Ishikawa (cell line): Measurements from ENCODE around the gene ATP11A.

ENCODE experiments used
- CEBPB ChIP-seq: IDR thresholded peaks from 2 replicates; pipeline ENCODE4 v1.6.1; 2012
- CREB1 ChIP-seq: IDR thresholded peaks from 2 replicates; pipeline ENCODE4 v1.6.1; 2012; ENCODE audit warnings: low read depth
- EGR1 ChIP-seq: IDR thresholded peaks from 2 replicates; pipeline ENCODE4 v1.6.1; 2012
- EP300 ChIP-seq: IDR thresholded peaks from 2 replicates; pipeline ENCODE4 v1.6.1; 2012; ENCODE audit warnings: borderline replicate concordance
- FOXM1 ChIP-seq: IDR thresholded peaks from 2 replicates; pipeline ENCODE4 v1.6.1; 2012; ENCODE audit warnings: low read depth, borderline replicate concordance
- RAD21 ChIP-seq: IDR thresholded peaks from 2 replicates; pipeline ENCODE4 v1.6.1; 2012; ENCODE audit warnings: low read depth
- TAF1 ChIP-seq: IDR thresholded peaks from 2 replicates; pipeline ENCODE4 v1.6.1; 2012; ENCODE audit warnings: low read depth, mild to moderate bottlenecking
- TCF12 ChIP-seq: IDR thresholded peaks from 2 replicates; pipeline ENCODE4 v1.6.1; 2012; ENCODE audit warnings: low read depth
- TEAD4 ChIP-seq: IDR thresholded peaks from 2 replicates; pipeline ENCODE4 v1.6.1; 2012
- YY1 ChIP-seq: IDR thresholded peaks from 2 replicates; pipeline ENCODE4 v1.6.1; 2012; ENCODE audit warnings: low read depth
- ZBTB7A ChIP-seq: IDR thresholded peaks from 2 replicates; pipeline ENCODE4 v1.6.1; 2012; ENCODE audit warnings: low read depth
- TF ChIP-seq, protein P1 (sequence below): IDR thresholded peaks from 2 replicates; pipeline ENCODE4 v1.6.1; 2012
- TF ChIP-seq, protein P2 (sequence below): IDR thresholded peaks from 2 replicates; pipeline ENCODE4 v1.6.1; 2012; ENCODE audit warnings: low read depth, mild to moderate bottlenecking
- TF ChIP-seq, protein P3 (sequence below): IDR thresholded peaks from 2 replicates; pipeline ENCODE4 v1.6.1; 2012

DNA sequence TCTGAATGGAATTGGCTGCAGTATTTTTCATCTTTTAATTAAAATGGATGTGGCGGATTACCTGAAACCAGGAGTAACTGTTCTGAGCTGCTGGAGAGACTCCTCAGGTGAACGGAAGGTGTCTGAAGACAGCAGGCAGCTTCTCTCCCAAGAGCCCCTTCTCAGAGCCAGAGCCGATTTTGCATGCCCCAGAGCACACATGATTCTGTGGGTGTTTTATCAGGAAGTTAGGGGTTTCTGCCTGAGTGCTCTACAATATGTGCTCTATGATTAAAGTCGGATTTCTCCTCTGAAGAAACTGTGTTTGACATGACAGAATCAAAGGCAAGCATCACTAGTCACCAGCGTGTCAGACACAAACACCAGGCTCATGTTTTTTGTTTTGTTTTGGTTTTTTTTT is 218.5 kb downstream of the ATP11A start:
- TF ChIP-seq, protein P1, sequence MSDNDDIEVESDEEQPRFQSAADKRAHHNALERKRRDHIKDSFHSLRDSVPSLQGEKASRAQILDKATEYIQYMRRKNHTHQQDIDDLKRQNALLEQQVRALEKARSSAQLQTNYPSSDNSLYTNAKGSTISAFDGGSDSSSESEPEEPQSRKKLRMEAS, result no peak
- TF ChIP-seq CEBPB (no peak), EP300 (no peak), TEAD4 (no peak), TAF1 (no peak), CREB1 (no peak), YY1 (no peak), EGR1 (no peak), RAD21 (no peak), FOXM1 (no peak), ZBTB7A (no peak), TCF12 (no peak)
- TF ChIP-seq, protein P2, sequence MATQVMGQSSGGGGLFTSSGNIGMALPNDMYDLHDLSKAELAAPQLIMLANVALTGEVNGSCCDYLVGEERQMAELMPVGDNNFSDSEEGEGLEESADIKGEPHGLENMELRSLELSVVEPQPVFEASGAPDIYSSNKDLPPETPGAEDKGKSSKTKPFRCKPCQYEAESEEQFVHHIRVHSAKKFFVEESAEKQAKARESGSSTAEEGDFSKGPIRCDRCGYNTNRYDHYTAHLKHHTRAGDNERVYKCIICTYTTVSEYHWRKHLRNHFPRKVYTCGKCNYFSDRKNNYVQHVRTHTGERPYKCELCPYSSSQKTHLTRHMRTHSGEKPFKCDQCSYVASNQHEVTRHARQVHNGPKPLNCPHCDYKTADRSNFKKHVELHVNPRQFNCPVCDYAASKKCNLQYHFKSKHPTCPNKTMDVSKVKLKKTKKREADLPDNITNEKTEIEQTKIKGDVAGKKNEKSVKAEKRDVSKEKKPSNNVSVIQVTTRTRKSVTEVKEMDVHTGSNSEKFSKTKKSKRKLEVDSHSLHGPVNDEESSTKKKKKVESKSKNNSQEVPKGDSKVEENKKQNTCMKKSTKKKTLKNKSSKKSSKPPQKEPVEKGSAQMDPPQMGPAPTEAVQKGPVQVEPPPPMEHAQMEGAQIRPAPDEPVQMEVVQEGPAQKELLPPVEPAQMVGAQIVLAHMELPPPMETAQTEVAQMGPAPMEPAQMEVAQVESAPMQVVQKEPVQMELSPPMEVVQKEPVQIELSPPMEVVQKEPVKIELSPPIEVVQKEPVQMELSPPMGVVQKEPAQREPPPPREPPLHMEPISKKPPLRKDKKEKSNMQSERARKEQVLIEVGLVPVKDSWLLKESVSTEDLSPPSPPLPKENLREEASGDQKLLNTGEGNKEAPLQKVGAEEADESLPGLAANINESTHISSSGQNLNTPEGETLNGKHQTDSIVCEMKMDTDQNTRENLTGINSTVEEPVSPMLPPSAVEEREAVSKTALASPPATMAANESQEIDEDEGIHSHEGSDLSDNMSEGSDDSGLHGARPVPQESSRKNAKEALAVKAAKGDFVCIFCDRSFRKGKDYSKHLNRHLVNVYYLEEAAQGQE, result no peak
- TF ChIP-seq, protein P3, sequence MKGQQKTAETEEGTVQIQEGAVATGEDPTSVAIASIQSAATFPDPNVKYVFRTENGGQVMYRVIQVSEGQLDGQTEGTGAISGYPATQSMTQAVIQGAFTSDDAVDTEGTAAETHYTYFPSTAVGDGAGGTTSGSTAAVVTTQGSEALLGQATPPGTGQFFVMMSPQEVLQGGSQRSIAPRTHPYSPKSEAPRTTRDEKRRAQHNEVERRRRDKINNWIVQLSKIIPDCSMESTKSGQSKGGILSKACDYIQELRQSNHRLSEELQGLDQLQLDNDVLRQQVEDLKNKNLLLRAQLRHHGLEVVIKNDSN, result no peak
